ENCODE results near the gene JAZF1.

Gene JAZF1

GRCh38 chr7:27843584-27844305, 336.9 kb downstream of the JAZF1 start:
- H3K36me3 ChIP-seq = peaks cover 10 to 19% (median 18%) of the 10 kb centered on the region in 3 donors
- intact Hi-C loops (cut with DNase I; ENCODE audit: low total_unique reads) = no loop called here
- H3K9me3 ChIP-seq = no peaks in the 10 kb centered on the region
- H3K4me1 ChIP-seq = peaks cover 0 to 16% (median 6%) of the 10 kb centered on the region in 4 donors
- TF ChIP-seq CTCF (IDR thresholded peaks at IDR 0.05) = no peak
- no peaks in the 10 kb centered on the region for H3K27me3 ChIP-seq
- no peak for DNase-seq
- H3K4me3 ChIP-seq = no peak overlapping the region
- H3K27ac ChIP-seq = no peak overlapping the region

DNA sequence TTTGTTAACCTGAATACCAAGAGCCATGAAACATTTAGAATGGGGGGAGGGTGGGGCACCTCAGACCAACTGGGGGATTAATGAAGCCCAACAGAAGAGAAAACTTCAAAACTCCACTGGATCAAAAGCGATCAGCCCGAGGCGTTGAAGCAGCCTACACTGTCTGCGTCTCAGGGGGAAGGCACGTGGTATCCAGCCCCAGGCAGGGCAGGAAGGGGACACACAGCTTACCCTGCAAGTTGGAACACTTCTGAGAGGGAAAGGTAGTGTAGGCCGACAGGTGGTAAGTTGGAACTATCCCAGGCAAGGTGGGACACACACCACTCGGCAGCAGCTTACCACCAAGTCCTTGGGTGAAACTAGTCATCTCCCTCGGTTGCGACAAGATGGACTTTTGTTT, 337.7 kb downstream of the JAZF1 start:
- Histone ChIP-seq H3K36me3 (peaks cover 10 to 20% (median 20%) of the 10 kb centered on the region in 3 donors), H3K27ac (no peak overlapping the region), H3K9me3 (no peaks in the 10 kb centered on the region), H3K4me1 (peaks cover 0 to 16% (median 6%) of the 10 kb centered on the region in 4 donors), H3K27me3 (no peaks in the 10 kb centered on the region), H3K4me3 (no peak overlapping the region)
- DNase-seq = no peak
- intact Hi-C loops (cut with DNase I; ENCODE audit: low total_unique reads) = no loop called here
- no peak for TF ChIP-seq CTCF (IDR thresholded peaks at IDR 0.05)

DNA sequence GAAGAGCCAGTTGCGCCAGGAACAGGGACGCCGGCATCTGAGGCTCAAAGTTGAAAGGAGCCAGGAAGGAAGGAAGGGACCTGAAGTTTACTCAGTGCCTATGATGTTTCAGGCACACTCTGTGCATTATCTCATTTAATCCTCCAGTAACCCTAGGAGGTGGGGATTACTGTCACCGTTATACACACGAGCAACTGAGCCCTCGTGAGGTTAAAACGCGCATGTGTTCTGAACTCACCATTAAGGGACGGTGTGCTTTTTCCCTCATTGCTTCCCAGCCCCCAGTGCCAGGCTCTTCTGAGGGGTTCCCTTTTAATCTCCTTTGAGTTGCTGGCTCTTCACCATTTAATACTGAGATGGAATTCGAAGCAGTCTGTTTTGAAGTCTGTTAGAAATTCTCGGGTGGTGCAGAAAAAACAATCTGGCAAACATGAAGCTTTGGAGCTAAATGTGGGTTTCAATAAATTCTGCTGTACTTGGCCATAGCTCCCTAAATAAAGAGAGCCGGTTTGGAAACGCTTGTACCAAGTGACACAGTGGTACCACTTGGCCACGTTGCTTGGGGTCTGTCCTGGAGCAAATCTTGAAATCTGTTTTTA, 338.4 kb downstream of the JAZF1 start:
- Histone ChIP-seq H3K9me3 (no peaks in the 10 kb centered on the region), H3K36me3 (peaks cover 10 to 20% (median 20%) of the 10 kb centered on the region in 3 donors), H3K27ac (no peak overlapping the region), H3K27me3 (no peaks in the 10 kb centered on the region), H3K4me3 (no peak overlapping the region), H3K4me1 (peaks cover 0 to 16% (median 6%) of the 10 kb centered on the region in 4 donors)
- TF ChIP-seq CTCF (IDR thresholded peaks at IDR 0.05) = no peak
- intact Hi-C loops (cut with DNase I; ENCODE audit: low total_unique reads) = no loop called here
- no peak for DNase-seq

- DNase-seq = no peak
- intact Hi-C loops (cut with DNase I; ENCODE audit: low total_unique reads) = no loop called here
- H3K36me3 ChIP-seq = peaks cover 10 to 28% (median 20%) of the 10 kb centered on the region in 3 donors
- no peaks in the 10 kb centered on the region for H3K9me3 ChIP-seq
- no peak overlapping the region for H3K4me3 ChIP-seq
- H3K27ac ChIP-seq = no peak overlapping the region
- TF ChIP-seq CTCF (IDR thresholded peaks at IDR 0.05) = no peak
- peaks cover 0 to 16% (median 6%) of the 10 kb centered on the region in 4 donors for H3K4me1 ChIP-seq
- H3K27me3 ChIP-seq = no peaks in the 10 kb centered on the region
These were observed 339.7 kb downstream of the JAZF1 start for GRCh38 chr7:27840760-27841364.

- no peak for TF ChIP-seq CTCF (IDR thresholded peaks at IDR 0.05)
- Histone ChIP-seq H3K4me3 (no peak overlapping the region), H3K27me3 (no peaks in the 10 kb centered on the region), H3K36me3 (peaks cover 14 to 28% (median 20%) of the 10 kb centered on the region in 3 donors), H3K4me1 (peaks cover 0 to 18% (median 6%) of the 10 kb centered on the region in 4 donors), H3K27ac (no peak overlapping the region), H3K9me3 (no peaks in the 10 kb centered on the region)
- intact Hi-C loops (cut with DNase I; ENCODE audit: low total_unique reads) = no loop called here
- no peak for DNase-seq
These were observed 340.3 kb downstream of the JAZF1 start for GRCh38 chr7:27840313-27840712.

Data from tibial artery (tissue), 4 donors.